HG03280 (cell line): ENCODE data around the gene UMODL1.

Experiments used
- ATAC-seq: cut with Tn5 transposase; IDR thresholded peaks from one replicate; pipeline ENCODE4 v1.9.1; 2021; ENCODE audit warnings: mild to moderate bottlenecking, moderate library complexity; ENCODE audit not compliant: unreplicated experiment

Gene UMODL1

GRCh38 chr21:42093186-42093585 is 22.1 kb downstream of the UMODL1 start:
- no peak for ATAC-seq

DNA sequence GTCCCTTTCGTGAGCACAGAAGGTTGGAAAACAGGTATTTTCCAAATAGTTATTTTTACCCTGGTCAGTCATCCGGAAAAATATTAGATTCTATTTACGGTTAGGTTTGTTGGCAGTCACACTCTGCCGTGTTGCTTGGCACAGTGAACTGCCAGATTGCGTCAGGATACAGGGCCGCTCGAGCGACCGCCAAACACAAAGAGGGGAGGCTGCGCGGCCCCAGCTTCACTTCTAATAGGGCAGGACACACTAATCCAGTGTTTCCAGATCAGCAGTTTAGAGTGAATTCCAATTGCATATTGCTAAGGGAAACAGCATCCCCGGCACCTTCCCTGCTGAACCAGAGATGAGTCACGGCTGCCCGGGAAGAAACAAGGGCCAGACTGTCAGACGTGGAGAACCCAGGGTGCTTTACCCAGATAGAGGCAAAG is 22.9 kb downstream of the UMODL1 start:
- no peak for ATAC-seq

DNA sequence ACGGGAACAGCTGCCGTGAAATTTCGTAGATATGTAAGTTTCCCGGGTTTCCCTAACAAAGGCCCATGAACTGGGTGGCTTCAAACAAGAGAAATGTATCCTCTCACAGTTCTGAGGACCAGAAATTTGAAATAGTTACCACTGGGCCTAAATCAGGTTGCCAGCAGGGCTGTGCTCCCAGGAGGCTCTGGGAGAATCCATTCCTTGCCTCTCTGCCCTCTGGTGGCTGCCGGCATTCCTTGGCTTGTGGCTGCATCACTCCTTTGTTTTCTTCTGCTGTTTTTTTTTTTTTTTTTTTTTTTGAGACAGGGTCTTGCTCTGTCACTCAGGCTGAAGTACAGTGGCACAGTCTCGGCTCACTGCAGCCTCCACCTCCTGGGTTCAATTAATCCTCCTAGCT is 23.7 kb downstream of the UMODL1 start:
- ATAC-seq = no peak

- ATAC-seq = no peak
Observed at GRCh38 chr21:42095581-42095980, 24.5 kb downstream of the UMODL1 start.

DNA sequence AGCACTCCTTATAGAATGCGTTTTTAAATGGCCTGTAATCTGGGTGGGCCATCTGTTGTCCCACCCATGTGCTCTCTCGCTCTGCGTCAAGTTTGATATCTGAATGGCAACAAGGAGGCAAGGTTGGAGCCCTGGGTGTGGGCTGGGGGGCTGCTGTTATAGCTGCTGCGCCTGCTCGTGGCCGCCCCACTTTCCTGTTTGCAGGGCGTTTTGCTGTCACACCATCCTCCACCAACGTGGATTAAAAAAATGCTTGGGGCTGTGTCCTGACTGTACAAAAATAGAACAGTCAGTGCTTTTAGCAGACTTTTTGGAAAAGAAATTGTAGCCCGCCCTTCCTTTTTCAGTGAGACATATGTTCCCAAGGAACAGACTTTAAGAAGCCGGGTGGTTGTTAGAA is 25.4 kb downstream of the UMODL1 start:
- no peak for ATAC-seq

DNA sequence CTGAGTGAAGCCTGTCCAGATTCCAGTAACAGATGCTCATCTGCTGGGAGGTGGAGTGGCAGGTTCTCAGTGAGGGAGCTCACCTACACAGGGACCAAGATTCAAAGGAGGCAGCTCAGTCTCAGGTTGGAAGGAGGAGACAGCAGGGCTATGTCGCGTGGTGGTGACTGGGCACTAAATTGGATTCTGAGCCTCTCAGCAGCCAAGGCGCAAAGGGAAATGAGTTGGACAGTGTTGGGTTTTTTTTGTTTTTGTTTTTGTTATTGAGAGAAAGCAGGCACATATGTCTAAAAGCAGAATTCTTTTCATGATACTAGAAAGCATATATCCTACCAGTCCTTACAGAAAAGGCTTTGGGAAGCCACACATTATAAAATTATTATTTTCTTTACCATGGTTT is 26.2 kb downstream of the UMODL1 start:
- no peak for ATAC-seq

GRCh38 chr21:42097860-42098454 is 26.8 kb downstream of the UMODL1 start:
- ATAC-seq = no peak

- no peak for ATAC-seq
Observed at GRCh38 chr21:42098957-42099505, 27.9 kb downstream of the UMODL1 start.

GRCh38 chr21:42101246-42101645 is 30.1 kb downstream of the UMODL1 start:
- ATAC-seq = no peak

GRCh38 chr21:42102076-42102475 is 31.0 kb downstream of the UMODL1 start:
- no peak for ATAC-seq

DNA sequence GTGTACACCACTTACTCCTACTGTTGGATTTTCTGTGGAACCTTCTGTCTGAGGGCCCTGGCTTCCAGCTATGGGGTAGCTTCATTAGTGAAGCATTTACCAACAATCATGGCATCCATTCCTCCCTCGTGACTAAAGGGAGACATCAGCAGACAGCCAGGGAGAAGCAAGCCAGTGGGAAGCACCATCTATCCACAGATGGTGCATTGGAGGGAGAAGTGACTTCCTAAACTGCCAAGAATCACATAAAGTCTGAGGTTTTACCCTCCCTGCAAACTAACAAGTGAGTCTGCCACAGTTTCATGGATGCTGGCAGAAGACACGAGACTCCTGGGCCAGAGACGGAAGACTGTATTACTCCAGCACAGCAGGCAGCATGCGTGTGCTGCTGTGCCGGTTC is 31.4 kb downstream of the UMODL1 start:
- ATAC-seq = no peak

DNA sequence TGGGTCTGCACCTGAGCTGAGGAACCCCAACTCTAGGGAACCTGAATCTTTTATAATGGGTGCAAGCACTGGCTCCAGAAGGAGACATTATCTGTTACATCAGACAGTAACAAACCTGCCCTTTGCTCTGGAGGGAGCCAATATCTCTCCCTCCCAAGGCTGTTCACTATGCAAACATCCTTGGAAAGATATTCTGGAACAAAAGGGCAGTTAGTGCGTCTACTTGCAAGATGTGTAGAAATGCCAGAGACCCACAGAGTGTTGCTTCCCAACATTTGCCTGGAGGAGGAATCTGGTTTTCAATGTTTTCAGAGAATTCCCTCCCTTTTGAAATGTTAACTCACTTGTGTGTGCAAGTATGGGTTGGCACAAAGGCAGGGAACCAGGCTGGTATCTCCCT is 31.9 kb downstream of the UMODL1 start:
- ATAC-seq = no peak

DNA sequence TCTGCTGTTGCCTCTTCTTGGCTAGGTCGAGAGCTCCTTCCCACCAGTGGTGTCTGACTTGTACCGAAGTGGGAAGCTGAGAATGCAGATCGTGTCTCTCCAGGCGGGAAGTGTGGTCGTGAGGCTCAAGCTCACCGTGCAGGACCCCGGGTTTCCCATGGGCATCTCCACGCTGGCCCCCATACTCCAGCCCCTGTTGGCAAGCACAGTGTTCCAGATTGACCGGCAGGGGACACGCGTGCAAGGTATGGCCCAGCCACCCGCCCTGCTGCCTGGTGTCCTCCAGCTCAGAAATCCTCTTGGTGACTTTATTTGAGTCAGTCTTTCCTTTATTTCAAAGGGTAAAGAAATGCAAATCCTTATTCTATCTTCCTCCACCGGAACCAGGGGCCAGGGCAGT is 32.7 kb downstream of the UMODL1 start:
- ATAC-seq = no peak

DNA sequence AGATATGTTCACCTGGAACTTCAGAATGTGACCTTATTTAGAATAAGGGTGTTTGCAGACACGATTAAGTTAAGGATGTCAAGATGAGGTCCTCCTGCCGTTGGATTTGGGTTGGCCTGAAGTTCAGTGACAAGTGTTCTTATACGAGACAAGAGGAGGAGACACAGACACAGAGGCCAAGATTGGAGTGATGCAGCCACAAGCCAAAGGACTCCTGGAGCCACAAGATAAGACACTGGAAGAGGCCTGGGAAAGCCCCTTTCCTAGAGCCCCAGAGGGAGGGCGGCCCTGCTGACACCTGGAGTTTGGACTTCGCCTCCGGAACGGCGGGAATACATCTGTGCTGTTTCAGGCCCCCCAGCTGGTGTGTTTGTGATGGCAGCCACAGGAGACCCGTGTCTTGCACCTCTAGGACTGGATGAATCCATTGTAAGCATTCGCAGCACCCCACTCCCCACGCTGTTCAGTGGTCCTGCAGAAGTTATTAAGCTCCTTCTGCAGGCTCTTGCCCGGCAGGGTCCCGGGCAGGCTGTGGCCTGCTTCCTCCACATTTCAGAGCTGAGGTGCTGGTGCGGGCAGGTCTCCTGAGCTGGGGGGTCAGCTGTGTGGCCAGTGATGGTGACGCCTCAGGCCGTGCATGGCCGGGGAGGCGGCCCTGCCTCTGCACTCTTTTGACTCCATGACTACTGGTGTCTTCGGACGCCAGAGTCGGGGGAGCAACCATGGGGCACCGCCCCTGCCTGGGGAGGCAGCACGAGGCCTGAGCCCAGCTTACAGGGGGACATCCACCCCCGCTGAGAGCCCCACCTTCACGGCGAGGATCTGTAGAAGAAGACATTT is 34.6 kb downstream of the UMODL1 start:
- ATAC-seq = no peak

- ATAC-seq = no peak
Observed at GRCh38 chr21:42106425-42106824, 35.3 kb downstream of the UMODL1 start.

DNA sequence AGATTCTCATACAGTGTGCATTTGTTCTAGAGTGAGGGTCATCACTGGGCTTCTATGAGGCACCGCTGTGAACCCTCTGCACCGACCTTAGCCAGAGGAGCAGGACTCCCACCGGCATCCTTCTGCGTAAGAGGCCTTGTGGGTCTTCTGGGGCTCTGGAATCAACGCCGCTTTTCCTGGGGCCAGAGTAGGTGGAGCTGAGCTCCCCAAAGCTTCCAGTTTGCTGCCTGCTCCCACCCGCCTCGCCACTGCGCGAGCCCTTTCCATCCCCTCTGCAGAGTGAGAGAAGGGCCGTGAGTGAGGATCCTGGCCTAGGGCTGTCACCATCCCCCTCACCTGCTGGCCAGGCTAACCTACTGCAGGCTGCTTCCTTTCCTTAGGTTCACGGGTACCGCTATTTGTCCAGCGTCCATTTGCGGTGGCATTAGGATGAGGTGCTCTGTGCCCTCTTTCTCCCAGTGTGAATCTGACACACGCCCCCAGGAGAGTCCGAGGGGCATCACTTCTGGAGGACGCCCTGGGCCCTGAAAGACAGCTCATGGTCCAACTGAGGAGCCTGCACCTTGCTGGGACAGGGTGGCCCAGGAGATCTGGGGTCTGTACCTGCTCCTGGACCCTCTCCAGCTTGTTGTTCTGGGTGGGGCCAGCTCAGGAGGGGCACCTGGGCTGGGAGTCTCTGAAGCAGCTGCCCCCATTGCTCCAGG is 36.2 kb downstream of the UMODL1 start:
- ATAC-seq = peak; percentile 7

DNA sequence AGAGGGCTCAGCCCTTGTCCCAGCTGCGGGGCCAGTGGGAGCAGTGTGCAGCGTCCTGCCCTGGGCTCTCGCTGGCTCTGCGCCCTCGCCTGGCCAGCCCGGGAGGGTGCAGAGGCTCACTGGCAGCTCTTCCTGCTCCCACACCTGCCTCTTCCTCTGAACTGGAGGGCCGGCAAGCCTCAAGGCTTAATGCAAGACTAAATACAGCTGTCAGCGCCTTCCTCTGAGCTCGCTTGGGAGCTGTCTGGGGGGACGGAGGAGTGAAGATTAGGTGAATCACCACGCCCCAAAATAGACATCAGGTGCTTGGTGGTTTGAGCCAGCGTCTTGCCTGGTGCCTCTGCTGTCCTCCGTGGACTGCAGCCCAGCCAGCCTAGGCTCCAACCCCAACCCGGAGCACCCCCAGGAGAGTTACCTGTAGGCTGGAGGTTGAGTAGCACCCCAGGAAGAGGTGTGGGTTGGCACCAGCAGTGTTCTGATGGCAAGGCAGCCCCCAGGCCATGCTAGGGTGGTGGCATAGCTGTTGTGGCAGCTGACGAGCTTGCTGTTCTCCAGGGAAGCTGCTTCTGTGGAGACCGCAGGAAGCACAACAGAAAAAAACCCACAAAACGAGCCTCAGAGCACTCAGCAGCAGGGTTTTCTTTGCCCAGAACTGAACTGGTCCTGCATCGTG is 36.9 kb downstream of the UMODL1 start:
- peak; percentile 58 for ATAC-seq

- ATAC-seq = no peak
Observed at GRCh38 chr21:42108554-42109340, 37.6 kb downstream of the UMODL1 start.

DNA sequence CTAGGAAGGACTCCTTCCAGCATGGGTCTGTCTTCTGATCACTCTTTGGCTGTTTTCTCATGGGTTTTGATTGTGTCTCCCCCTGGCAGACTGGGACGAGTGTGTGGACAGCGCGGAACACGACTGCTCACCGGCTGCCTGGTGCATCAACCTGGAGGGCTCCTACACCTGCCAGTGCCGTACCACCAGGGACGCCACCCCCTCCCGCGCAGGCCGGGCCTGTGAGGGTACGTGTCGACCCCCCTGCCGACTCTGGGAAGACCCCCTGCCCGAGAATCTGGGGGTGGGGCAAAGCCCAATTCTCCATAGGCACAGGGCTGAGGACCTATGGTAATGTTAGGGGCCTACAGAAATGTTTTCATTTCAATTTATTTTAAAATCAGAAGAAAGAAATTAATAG is 38.4 kb downstream of the UMODL1 start:
- no peak for ATAC-seq

- ATAC-seq = no peak
Observed at GRCh38 chr21:42109873-42110525, 38.9 kb downstream of the UMODL1 start.
